PFSK-1 (cell line): ENCODE measurements around the gene ST3GAL6.

Source experiments
- POLR2AphosphoS5 ChIP-seq: IDR thresholded peaks from 2 replicates; pipeline ENCODE4 v1.6.1; 2012; ENCODE audit warnings: low read depth, mild to moderate bottlenecking, control low read depth, low read length, moderate library complexity
- SIN3A ChIP-seq: IDR thresholded peaks from 2 replicates; pipeline ENCODE4 v1.6.1; 2012; ENCODE audit warnings: mild to moderate bottlenecking, low read length, moderate library complexity, borderline replicate concordance; ENCODE audit not compliant: insufficient read depth
- TF ChIP-seq, protein P1 (sequence below), 2 experiments: IDR thresholded peaks; 2 replicates each; pipeline versions ENCODE4 v1.6.1 to v1.8.0; 2011 to 2012; ENCODE audit warnings: low read depth in 2 of 2, low read length in 2 of 2, control low read depth in 1 of 2, inconsistent platforms in 1 of 2, mild to moderate bottlenecking in 1 of 2, moderate library complexity in 1 of 2; ENCODE audit not compliant: insufficient read depth in 1 of 2

DNA sequence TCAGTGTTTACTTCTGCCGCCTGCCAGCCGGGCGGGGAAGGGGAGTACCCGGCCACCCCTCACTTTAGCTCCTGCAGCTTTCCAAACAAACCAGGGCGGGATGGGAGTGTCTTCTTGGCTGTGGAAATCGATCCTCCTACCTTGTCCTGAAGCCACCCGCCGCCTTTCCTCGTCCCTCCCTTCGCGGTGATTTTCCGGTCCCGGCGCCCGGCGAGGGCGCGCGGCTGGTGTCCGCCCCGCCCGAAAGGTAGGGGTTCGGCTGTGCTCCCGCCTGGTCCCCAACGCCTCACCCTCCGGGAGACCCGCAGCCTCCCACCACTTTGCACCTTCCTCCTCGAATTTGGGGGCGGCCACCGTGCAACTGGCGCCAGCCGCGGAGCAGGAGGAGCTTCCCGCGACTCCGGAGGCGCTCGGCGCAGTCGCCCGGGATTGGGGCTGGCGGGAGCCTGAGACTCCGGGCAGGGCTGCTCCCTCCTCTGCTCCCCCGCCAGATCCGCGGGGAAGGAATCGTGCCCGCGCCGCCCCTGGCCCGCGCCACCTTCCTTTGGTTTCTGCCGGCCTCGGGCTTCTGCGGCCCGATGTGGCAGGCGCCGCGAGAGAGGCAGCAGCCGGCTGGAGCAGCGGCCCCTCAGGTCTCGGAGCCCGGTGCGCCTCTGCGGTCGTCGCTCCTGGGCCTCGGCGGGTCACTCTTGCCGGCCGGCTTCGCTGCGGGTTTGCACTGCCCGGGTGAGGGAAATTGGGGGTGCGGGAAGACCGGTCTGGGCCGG lies 30.7 kb upstream of the ST3GAL6 start:
- TF ChIP-seq, protein P1, sequence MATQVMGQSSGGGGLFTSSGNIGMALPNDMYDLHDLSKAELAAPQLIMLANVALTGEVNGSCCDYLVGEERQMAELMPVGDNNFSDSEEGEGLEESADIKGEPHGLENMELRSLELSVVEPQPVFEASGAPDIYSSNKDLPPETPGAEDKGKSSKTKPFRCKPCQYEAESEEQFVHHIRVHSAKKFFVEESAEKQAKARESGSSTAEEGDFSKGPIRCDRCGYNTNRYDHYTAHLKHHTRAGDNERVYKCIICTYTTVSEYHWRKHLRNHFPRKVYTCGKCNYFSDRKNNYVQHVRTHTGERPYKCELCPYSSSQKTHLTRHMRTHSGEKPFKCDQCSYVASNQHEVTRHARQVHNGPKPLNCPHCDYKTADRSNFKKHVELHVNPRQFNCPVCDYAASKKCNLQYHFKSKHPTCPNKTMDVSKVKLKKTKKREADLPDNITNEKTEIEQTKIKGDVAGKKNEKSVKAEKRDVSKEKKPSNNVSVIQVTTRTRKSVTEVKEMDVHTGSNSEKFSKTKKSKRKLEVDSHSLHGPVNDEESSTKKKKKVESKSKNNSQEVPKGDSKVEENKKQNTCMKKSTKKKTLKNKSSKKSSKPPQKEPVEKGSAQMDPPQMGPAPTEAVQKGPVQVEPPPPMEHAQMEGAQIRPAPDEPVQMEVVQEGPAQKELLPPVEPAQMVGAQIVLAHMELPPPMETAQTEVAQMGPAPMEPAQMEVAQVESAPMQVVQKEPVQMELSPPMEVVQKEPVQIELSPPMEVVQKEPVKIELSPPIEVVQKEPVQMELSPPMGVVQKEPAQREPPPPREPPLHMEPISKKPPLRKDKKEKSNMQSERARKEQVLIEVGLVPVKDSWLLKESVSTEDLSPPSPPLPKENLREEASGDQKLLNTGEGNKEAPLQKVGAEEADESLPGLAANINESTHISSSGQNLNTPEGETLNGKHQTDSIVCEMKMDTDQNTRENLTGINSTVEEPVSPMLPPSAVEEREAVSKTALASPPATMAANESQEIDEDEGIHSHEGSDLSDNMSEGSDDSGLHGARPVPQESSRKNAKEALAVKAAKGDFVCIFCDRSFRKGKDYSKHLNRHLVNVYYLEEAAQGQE (IDR thresholded peaks at IDR 0.05; ENCODE audit: insufficient read depth in 1 of 2, low read depth in 2 of 2, low read length in 2 of 2): no peak
- no peak for TF ChIP-seq POLR2AphosphoS5
- no peak for TF ChIP-seq SIN3A
